Endothelial cell of umbilical vein (primary cell): ENCODE measurements around the gene OTC.

Experiments
- EZH2 ChIP-seq: IDR thresholded peaks from 2 replicates; pipeline ENCODE4 v1.6.1; 2012; ENCODE audit warnings: borderline replicate concordance, low read depth, mild to moderate bottlenecking, moderate library complexity, low read length, inconsistent platforms; ENCODE audit not compliant: severe bottlenecking
- JUN ChIP-seq: IDR thresholded peaks from 2 replicates; pipeline ENCODE4 v1.6.1; 2011; ENCODE audit warnings: borderline replicate concordance, low read depth; ENCODE audit not compliant: insufficient read length, insufficient read depth
- MYC ChIP-seq: IDR thresholded peaks from one replicate; pipeline ENCODE4 v1.6.1; 2011; ENCODE audit warnings: mild to moderate bottlenecking, low read depth, low read length
- POLR2A ChIP-seq: IDR thresholded peaks from 2 replicates; pipeline ENCODE4 v1.6.1; 2012; ENCODE audit warnings: low read depth, mild to moderate bottlenecking, control low read depth, low read length
- POLR2AphosphoS5 ChIP-seq: IDR thresholded peaks from 2 replicates; pipeline ENCODE4 v1.6.1; 2012; ENCODE audit warnings: low read depth, mild to moderate bottlenecking, control low read depth, low read length, moderate library complexity; ENCODE audit not compliant: insufficient read depth
- TF ChIP-seq, protein P1 (sequence below), 2 donors: IDR thresholded peaks; 1 replicate in 1 of 2; 2 replicates in 1 of 2; pipeline ENCODE4 v1.5.1; 2011; ENCODE audit warnings: low read length in 2 of 2, mild to moderate bottlenecking in 2 of 2, moderate library complexity in 2 of 2, control low read depth in 1 of 2, inconsistent platforms in 1 of 2, low read depth in 1 of 2; ENCODE audit not compliant: insufficient read depth in 1 of 2; ENCODE audit errors: extremely low read depth in 1 of 2
- TF ChIP-seq, protein P2 (sequence below): IDR thresholded peaks from 2 replicates; pipeline ENCODE4 v1.6.1; 2011; ENCODE audit not compliant: insufficient read depth, insufficient read length

GRCh38 chrX:38462257-38462656 lies 109.9 kb downstream of the OTC start:
- TF ChIP-seq JUN: no peak
- TF ChIP-seq, protein P1, sequence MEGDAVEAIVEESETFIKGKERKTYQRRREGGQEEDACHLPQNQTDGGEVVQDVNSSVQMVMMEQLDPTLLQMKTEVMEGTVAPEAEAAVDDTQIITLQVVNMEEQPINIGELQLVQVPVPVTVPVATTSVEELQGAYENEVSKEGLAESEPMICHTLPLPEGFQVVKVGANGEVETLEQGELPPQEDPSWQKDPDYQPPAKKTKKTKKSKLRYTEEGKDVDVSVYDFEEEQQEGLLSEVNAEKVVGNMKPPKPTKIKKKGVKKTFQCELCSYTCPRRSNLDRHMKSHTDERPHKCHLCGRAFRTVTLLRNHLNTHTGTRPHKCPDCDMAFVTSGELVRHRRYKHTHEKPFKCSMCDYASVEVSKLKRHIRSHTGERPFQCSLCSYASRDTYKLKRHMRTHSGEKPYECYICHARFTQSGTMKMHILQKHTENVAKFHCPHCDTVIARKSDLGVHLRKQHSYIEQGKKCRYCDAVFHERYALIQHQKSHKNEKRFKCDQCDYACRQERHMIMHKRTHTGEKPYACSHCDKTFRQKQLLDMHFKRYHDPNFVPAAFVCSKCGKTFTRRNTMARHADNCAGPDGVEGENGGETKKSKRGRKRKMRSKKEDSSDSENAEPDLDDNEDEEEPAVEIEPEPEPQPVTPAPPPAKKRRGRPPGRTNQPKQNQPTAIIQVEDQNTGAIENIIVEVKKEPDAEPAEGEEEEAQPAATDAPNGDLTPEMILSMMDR (IDR thresholded peaks at IDR 0.05; ENCODE audit: extremely low read depth in 1 of 2, insufficient read depth in 1 of 2, low read depth in 1 of 2, low read length in 2 of 2): no peak
- TF ChIP-seq POLR2A: no peak
- TF ChIP-seq MYC: no peak
- TF ChIP-seq EZH2: no peak
- TF ChIP-seq, protein P2, sequence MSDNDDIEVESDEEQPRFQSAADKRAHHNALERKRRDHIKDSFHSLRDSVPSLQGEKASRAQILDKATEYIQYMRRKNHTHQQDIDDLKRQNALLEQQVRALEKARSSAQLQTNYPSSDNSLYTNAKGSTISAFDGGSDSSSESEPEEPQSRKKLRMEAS: no peak
- TF ChIP-seq POLR2AphosphoS5: no peak
